Right renal pelvis (tissue), 4 donors: ENCODE measurements around the gene COLEC12. TPM values are rescaled to one million over a fixed set of nuclear protein-coding genes. Genes with fewer than 3 reads are reported as not detected.

Experiments
- DNase-seq, 4 donors: peaks; one replicate each; pipeline ENCODE4 v3.0.0-alpha.2; 2013; ENCODE audit warnings: low read depth in 4 of 4, low spot score in 3 of 4, missing footprints in 1 of 4
- polyA plus RNA-seq, 4 donors: library from polyadenylated mRNA; unstranded; fragments of 120-200 nt; gene quantifications; one replicate each; pipeline ENCODE4 v1.2.1, GENCODE V29; 2013; ENCODE audit not compliant: insufficient read length in 4 of 4

The COLEC12 gene
- polyA plus RNA-seq, 4 donors = 28.0 to 32.7 (median 29.1) TPM

- DNase-seq = no peak
These were observed 24.2 kb downstream of the COLEC12 start for GRCh38 chr18:476251-476664.

DNA sequence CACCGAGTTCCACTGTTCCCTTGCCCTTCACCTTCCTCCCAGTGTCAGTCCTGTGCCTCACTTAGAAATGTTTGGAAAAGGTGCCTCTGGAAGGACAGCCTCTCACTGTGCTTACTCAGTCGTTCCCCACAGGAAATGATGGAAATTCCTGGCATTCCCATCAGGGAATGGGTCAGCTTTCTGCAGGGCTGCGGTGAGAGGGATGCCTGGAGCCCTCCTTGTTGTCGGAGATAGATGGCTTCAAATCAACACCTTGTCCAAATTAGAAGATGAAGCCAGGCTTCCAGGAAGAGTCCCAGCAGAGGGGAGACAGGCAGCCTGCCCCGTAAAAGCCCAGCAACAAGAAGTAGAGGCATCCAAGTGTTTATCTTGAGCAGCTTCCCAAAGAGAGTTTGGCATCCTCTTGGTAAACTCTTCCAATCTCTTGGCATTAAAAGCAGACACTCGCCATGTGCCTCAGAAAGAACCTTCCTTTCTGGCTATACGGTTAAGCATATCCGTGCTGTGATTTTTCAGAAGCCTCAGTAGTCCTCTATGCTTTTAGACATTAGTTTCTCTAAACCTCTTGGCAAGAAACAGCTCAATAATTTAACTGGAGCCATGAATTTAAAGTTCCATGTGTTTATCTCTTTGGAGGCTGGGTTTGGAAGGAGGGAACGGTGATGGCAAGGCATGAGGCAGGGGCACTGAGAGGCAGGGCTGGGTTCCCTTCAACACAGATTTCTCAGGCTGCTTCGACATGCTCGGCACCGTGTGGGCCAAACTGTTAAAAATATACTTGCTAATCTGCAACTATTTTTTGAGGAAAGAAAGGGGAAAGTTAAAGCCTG is 25.1 kb downstream of the COLEC12 start:
- DNase-seq = no peak

DNA sequence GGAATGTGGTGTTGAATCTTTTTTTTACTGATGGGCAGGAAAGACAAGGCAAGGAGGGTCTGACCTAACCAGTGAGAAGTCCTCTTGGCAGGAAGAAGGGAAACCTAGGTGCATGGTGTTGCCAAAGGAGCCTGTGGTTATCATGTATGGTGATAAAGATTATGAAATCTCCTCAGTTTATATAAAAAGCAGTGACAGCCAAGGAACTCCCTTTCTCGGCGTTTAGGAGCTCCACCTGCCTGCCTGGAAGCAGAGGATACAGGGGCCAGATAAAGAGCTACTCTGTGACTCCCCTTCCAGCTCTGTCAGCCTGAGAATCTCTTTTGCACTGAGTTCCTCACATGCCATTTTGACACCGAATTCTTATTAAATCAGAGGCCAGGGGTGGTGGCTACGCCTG is 26.1 kb downstream of the COLEC12 start:
- no peak for DNase-seq

GRCh38 chr18:473802-474201 is 26.7 kb downstream of the COLEC12 start:
- no peak for DNase-seq

DNA sequence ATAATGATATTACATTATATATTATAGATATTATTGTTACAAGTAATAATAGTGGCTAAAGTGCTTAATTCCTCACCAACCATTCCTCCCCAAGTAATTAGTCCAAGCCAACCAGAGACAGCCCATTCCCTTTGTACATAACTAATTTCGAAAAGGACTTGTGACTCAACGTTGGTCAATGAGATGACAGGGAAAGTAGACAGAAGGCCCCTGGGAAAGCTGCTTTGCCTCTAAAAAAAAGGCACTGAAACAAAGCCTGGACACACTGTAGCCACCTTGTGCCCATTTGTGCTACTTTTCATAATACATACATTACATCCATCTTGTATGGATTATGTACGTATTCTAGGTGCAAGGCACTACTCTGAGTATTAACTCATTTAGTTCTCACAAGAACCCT is 28.8 kb downstream of the COLEC12 start:
- DNase-seq = no peak

DNA sequence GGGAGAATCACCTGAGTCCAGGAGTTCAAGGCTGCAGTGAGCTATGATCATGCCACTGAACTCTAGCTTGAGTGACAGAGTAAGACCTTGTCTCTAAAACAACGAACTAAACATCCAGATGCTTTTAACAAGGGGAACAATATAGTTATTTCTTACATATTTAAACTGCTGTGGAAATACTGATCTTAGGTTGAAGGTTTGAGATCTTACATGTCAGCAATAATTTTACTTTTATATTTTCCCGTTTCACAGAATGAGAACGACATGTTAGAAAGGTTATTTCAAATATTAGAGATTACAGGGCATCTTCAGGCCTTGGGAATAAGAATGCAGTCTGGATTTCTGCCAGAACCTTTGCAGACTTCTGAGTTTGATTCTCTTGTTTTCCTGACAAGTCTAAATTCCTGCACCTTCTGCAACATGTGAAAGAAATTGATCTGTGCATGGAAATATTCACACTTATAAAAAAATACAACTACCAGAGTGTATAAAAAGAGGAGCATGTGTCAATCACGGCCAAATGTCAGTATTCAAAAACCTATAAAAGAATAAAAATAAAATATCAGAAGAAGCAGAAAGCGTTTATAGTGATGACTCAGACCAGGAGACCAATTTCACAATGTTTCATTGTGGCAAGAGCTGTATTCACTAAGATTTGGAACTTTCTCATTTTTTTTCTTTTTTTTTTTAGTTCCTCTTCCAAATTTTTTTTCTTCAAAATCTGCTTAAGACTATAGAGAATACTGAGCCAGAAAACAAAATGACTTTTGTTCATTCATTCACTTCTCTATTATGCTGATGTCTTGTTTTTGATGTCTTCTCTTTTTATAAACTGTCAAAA is 29.6 kb downstream of the COLEC12 start:
- DNase-seq = no peak

DNA sequence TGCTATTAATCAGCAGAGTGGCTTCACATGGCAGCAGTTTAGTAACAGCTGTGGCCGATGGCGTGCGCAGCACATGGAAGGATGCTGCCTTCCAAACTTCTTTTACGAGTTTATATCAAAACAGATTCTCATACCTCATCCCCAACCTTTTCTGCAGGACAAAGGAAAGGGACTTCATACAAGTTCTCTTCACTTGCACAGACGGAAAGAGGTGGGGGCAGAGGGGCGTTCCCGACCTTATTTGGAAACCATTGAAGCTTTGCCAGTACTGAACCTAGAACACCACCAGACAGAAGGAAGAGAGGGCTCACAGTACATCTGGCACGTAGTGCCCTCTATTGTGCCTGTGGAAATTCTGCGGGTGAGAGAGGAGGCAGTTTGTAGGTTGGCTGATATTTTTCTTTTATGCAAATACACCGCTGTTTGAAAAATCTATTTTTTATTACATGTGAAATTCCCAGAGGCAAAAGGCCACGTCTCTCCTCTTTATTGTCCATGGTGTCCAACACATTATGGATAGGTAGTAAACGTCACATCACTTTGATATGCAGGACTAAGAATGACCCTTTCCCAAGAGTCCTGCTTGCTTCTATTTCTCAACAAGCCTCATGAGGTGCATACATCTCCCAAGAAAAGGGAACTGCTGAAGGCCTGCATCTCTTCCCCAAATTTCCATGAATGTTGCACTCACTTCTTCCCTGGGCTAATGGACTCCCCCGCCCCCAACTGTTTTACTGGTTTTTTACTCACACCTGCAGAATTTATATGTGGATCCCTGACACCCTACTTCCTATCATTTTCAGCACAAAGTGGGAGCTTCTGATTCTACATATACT is 31.3 kb downstream of the COLEC12 start:
- DNase-seq = no peak

DNA sequence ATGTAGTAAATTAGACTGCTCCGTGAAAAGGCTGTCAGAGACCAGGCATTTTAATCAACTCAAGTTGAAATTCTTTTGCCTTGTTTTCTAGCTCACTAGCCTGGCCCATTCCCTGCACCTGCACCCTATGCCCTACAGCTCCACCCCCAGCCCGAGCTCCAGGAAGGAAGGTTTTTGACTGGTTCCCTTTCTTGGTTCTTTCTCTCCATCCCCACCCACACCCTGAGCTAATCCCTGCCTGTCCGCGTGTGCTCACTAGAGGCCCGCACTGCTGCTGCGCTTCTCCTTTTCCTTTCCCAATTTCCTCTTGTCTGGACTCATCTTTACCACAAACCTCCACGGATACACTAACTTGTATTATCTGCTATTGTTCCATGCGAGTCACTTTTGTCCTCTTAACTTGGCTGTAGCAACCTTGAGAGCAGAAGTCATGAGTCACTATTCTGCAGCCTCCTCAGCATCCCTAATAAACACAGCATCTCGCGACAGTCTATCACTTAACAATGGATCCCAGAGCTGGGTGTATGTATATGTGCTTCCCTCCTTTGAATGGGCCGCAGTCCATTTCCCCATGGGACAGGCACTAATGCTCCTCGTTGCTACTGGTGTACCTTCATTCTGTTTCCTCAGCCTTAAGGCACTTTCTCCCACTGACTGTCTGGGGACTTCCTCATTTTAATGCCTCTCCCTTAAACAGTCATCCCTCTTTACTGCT is 36.5 kb downstream of the COLEC12 start:
- no peak for DNase-seq

DNA sequence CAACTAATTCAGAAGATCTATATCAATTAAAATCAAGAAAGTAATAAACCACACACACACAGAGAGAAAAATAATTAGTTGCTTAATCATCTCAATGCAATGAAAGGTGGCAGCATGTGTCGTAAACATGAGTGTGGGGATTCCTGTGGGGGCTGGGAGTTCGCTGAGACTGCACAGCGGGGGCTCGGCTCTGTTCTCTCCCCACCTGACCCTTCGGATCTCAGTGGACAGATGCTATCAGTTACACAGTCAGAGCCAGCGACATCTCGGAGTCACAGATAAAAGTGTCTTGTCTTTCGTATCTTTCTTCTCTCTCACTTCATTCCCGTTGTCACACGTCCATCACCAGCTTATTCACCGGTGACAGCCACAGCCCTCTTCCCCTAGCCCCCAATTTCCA is 37.1 kb downstream of the COLEC12 start:
- no peak for DNase-seq

GRCh38 chr18:461762-462161 is 38.7 kb downstream of the COLEC12 start:
- no peak for DNase-seq

DNA sequence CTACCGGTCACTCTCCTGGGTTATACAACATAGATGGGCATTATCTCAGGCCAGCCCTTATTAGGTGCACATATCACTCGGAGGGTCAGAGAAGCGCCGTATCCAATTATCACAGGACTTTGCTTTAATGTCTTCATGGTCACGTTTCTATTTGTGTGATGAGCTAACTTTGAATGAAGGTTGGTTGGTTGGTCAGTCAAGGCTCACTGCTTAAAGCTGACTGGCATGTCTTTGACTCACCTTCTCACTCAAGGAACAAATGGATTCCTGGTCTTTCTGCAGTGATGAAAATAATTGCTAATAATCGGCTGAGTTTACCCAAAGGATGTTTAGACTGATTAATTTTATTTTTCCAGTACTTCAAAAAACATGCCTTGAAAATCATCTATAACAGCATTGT is 39.7 kb downstream of the COLEC12 start:
- DNase-seq = no peak

DNA sequence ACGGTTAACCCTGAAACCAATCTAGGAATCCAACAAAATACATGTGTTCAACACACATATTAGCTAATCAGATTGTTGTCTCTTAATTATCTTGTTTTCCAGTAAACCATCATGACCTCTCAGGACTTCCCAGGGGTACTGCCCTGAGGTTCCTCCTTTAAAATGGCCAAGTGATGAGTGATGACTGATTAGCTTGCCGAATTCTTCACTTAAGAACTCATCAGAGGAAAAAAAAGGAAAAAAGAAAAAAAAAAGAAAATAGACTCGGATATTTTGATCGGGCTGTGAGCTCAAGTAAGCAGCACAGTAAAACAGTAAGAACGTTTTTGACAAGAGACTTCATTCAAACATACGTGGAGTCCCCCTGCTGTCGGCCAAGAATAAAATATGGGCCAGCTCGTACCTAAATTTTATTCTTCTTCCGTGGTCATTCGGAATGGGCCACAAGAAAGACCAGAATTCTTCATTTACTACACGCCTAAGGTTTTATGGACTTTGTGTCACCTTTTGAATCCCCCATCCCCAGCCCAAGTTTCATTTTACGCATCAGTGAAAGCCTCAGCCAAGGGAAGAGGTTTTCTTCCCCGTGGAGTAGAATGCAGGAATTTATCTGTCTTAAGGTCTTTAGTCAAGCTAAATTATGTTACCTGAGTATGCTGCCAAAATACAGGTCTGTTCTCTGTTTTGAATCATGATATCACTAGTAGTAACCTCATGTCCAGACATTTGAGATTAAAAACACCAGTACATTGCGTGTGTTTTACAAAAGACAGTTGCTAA is 40.5 kb downstream of the COLEC12 start:
- DNase-seq = no peak

GRCh38 chr18:457521-458412 is 42.7 kb downstream of the COLEC12 start:
- DNase-seq = no peak

DNA sequence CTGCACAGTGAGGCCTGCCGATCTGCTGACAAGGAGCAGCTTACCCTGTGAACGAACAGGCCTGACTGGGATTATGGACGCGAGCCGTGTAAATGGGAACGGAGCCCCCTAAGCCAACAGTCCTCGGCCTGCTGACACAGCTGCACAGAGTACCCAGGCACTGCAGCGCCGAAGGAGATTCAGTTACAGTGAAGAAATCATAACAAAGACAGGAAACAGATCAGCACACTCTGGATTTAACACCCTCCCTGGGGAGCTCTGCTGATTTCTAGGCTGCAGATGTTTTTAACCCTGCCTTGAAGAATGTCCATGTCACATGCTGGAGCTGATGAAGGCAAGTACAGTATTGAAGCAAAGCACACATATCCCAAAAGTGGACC is 43.4 kb downstream of the COLEC12 start:
- no peak for DNase-seq

DNA sequence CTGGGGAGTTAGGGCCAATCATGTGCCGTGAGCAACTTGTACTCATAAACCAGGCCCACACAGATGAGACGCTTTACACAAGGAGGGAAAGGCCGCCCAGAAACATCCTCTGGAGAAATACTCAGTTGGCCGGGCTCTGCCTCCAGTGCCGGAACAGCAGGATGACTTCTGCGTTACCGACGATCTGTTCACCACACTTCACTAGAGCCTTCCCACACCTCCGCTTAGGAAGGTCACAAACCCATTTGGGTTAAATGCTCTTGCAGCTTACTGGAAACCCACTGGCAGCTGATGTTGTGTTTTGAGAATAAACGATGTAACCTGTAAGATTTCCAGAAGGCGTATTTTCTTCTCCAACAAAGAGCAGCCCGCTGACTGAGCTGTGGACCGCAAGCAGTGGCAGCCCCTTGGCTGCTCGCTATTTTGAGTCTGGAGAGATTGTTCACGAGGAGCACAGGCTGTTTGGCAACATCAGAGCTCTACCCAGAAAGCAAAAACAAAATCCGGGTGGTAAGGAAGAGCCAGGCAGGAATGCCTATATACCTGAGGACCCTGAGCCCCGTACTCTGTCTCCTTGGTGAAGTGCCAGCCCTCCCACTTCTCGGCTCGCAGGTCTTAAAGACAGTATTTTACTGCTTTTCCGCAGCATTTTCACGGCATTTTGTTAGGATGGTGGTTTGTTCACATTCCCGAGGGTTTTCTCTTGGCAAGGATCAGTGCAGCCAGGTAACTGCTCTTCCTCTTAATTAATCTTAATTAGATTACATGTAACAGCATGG is 44.0 kb downstream of the COLEC12 start:
- no peak for DNase-seq

- no peak for DNase-seq
These were observed 47.1 kb downstream of the COLEC12 start for GRCh38 chr18:453400-453799.

GRCh38 chr18:452816-453215 is 47.7 kb downstream of the COLEC12 start:
- DNase-seq = no peak

- DNase-seq = no peak
These were observed 51.1 kb downstream of the COLEC12 start for GRCh38 chr18:449374-449773.
